Omental fat pad (tissue), 4 donors: ENCODE results near the gene SCAF4. TPM values are rescaled to one million over a fixed set of nuclear protein-coding genes. Genes with fewer than 3 reads are reported as not detected.

Experiments used
- ATAC-seq: fragments of 150-250 bp; one replicate; pipeline ENCODE4 v1.9.1; 2016; ENCODE audit warnings: mild to moderate bottlenecking, moderate library complexity; ENCODE audit not compliant: low FRiP score
- DNase-seq: peaks from one replicate; pipeline ENCODE4 v3.0.0-alpha.2; 2019; ENCODE audit warnings: low spot score
- CTCF ChIP-seq, 3 donors: fragments of 450-650 bp; IDR thresholded peaks; one replicate each; pipeline ENCODE4 v1.5.1; 2016 to 2017; ENCODE audit warnings: antibody characterized with exemption in 3 of 3, mild to moderate bottlenecking in 3 of 3, moderate library complexity in 2 of 3
- total RNA-seq, 4 donors: library from RNA; depleted of rRNA; stranded (reverse); fragments of >200 nt; gene quantifications; one replicate each; pipeline ENCODE4 v1.1.0, GENCODE V29; 2016

The SCAF4 gene
- total RNA-seq, 4 donors from 2014 or later, result 15.8 to 32.8 (median 16.8) TPM

GRCh38 chr21:31755027-31755426 lies 23.1 kb upstream of the SCAF4 start:
- ATAC-seq (no peak), DNase-seq (no peak)
- no peak for TF ChIP-seq CTCF (IDR thresholded peaks at IDR 0.05)

GRCh38 chr21:31754708-31754960 lies 22.7 kb upstream of the SCAF4 start:
- DNase-seq, result no peak
- no peak for ATAC-seq
- no peak for TF ChIP-seq CTCF (IDR thresholded peaks at IDR 0.05)

GRCh38 chr21:31753949-31754707 lies 22.2 kb upstream of the SCAF4 start:
- ATAC-seq (no peak), DNase-seq (no peak)
- no peak for TF ChIP-seq CTCF (IDR thresholded peaks at IDR 0.05)

GRCh38 chr21:31752967-31753366 lies 21.0 kb upstream of the SCAF4 start:
- no peak for DNase-seq
- no peak for TF ChIP-seq CTCF (IDR thresholded peaks at IDR 0.05)
- no peak for ATAC-seq

- TF ChIP-seq CTCF (IDR thresholded peaks at IDR 0.05), result no peak
- ATAC-seq, result no peak
- no peak for DNase-seq
Observed at GRCh38 chr21:31752352-31752751, 20.4 kb upstream of the SCAF4 start.

GRCh38 chr21:31750843-31751242 lies 18.9 kb upstream of the SCAF4 start:
- ATAC-seq (no peak), DNase-seq (no peak)
- no peak for TF ChIP-seq CTCF (IDR thresholded peaks at IDR 0.05)

- DNase-seq (no peak), ATAC-seq (no peak)
- no peak for TF ChIP-seq CTCF (IDR thresholded peaks at IDR 0.05)
Observed at GRCh38 chr21:31744182-31744800, 12.4 kb upstream of the SCAF4 start.
